ENCODE measurements around the gene RASL12. TPM values are rescaled to one million over a fixed set of nuclear protein-coding genes. Genes with fewer than 3 reads are reported as not detected.

RASL12 gene
- total and polyA plus RNA-seq, 2 donors (not counting 1 experiment from before 2014, with no cell fraction given): not detected

DNA sequence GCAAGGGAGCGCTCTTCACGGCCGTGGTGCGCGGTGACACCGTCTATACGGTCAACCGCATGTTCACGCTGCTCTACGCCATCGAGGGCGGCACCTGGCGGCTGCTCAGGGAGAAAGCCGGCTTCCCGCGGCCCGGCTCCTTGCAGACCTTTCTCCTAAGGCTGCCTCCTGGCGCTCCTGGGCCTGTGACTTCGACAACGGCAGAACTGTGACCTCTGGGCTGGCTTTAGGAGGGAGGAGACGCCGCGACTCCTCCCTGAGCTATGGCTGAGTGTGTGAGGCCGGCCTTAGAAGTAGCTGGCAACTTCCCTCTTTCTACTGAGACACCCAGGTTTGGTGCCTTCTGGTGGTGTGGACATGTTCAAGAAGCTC is 10.2 kb upstream of the RASL12 start:
- H3K4me1 Mint-ChIP-seq: peaks cover 9% of the 10 kb centered on the region
- peak overlapping the region; percentile 70 for H2AFZ ChIP-seq (ENCODE audit: insufficient read depth, low read depth, low read length, poor library complexity, severe bottlenecking)
- 15% methylated on average over 20 of the region's 24 CpGs for WGBS (ENCODE audit: insufficient coverage)
- H3K9me3 Mint-ChIP-seq (ENCODE audit: insufficient read depth): no peaks in the 10 kb centered on the region
- H4K20me1 ChIP-seq (ENCODE audit: control insufficient read depth, insufficient read depth, low read length, poor library complexity, severe bottlenecking): no peaks in the 10 kb centered on the region
- TF ChIP-seq CTCF (IDR thresholded peaks at IDR 0.05): peak; percentile 17
- no peak for TF ChIP-seq EZH2 (IDR thresholded peaks at IDR 0.05; ENCODE audit: borderline replicate concordance, insufficient read depth, low read depth, low read length, poor library complexity, severe bottlenecking)
- intact Hi-C loops (cut with micrococcal nuclease): loop anchor here (1.0 kb wide), 1 partner anchor 45 kb away; no protein-coding TSS in a partner anchor
- peaks cover 49% of the 10 kb centered on the region for H3K27me3 Mint-ChIP-seq
- H3K36me3 ChIP-seq (replicated peaks in 1 of 2; ENCODE audit: control extremely low read depth in 1 of 2, control insufficient read depth in 1 of 2, extremely low read depth in 1 of 2, insufficient read depth in 2 of 2, low read length in 1 of 2): no peaks in the 10 kb centered on the region
- peak; percentile 62 for DNase-seq
- no peaks in the 10 kb centered on the region for H3K79me2 ChIP-seq (ENCODE audit: control insufficient read depth, insufficient read depth, low read length)
- ATAC-seq (ENCODE audit: low read depth): no peak
- H3K27ac Mint-ChIP-seq: no peak overlapping the region
- peaks cover 0 to 8% (median 0%) of the 10 kb centered on the region in 3 donors for H3K9me3 ChIP-seq (ENCODE audit: control extremely low read depth in 1 of 3, control insufficient read depth in 2 of 3, insufficient read depth in 1 of 3, low read length in 2 of 3)
- peak overlapping the region in 3 of 5 experiments; percentile 23 to 24 (median 24) for H3K4me3 ChIP-seq (ENCODE audit: control extremely low read depth in 1 of 5, extremely low read depth in 1 of 5, insufficient read depth in 1 of 5, low read depth in 2 of 5, low read length in 4 of 5)
- CTCF ChIA-PET: interaction anchor here (0.7 to 4.1 kb wide), 7 partner anchors 9 to 546 kb away, joined by 3 to 19 read pairs (median 7); no protein-coding TSS in a partner anchor
- peak overlapping the region; percentile 63 for H3K4me3 Mint-ChIP-seq
- peaks cover 0 to 34% (median 8%) of the 10 kb centered on the region in 4 experiments for H3K27me3 ChIP-seq (replicated peaks in 1 of 4; ENCODE audit: control extremely low read depth in 1 of 4, control insufficient read depth in 3 of 4, insufficient read depth in 4 of 4, low read length in 3 of 4)
- no peak overlapping the region for H3K27ac ChIP-seq (ENCODE audit: low read length in 2 of 2)
- peaks cover 0 to 6% of the 10 kb centered on the region in 2 donors for H3K4me1 ChIP-seq (ENCODE audit: control insufficient read depth in 2 of 2, insufficient read depth in 2 of 2, low read length in 2 of 2)
- POLR2A ChIA-PET: no interaction called here
- H3K9ac ChIP-seq (ENCODE audit: low read length): peak overlapping the region; percentile 27
- peak overlapping the region; percentile 65 for H3K4me2 ChIP-seq (replicated peaks; ENCODE audit: low read depth, low read length, poor library complexity, severe bottlenecking)

GRCh38 chr15:65077291-65077980 is 9.6 kb upstream of the RASL12 start:
- peaks cover 43% of the 10 kb centered on the region for H3K27me3 Mint-ChIP-seq
- CTCF ChIA-PET: interaction anchor here (0.7 to 4.1 kb wide), 4 partner anchors 10 to 545 kb away, joined by 3 to 19 read pairs (median 9); no protein-coding TSS in a partner anchor
- POLR2A ChIA-PET: no interaction called here

More at GRCh38 chr15:65077291-65077980, 9.6 kb upstream of the RASL12 start:
- DNase-seq (no peak), ATAC-seq (ENCODE audit: low read depth) (no peak)
- Histone ChIP-seq H3K79me2 (ENCODE audit: control insufficient read depth, insufficient read depth, low read length) (no peaks in the 10 kb centered on the region), H3K4me2 (replicated peaks; ENCODE audit: low read depth, low read length, poor library complexity, severe bottlenecking) (peak overlapping the region; percentile 65), H3K4me3 (ENCODE audit: control extremely low read depth in 1 of 5, extremely low read depth in 1 of 5, insufficient read depth in 1 of 5, low read depth in 2 of 5, low read length in 4 of 5) (peak overlapping the region in 1 of 5 experiments; percentile 23), H3K9ac (ENCODE audit: low read length) (no peak overlapping the region), H3K4me1 (ENCODE audit: control insufficient read depth in 2 of 2, insufficient read depth in 2 of 2, low read length in 2 of 2) (peaks cover 0 to 6% of the 10 kb centered on the region in 2 donors), H3K27me3 (replicated peaks in 1 of 4; ENCODE audit: control extremely low read depth in 1 of 4, control insufficient read depth in 3 of 4, insufficient read depth in 4 of 4, low read length in 3 of 4) (peaks cover 0 to 30% (median 7%) of the 10 kb centered on the region in 4 experiments), H3K36me3 (replicated peaks in 1 of 2; ENCODE audit: control extremely low read depth in 1 of 2, control insufficient read depth in 1 of 2, extremely low read depth in 1 of 2, insufficient read depth in 2 of 2, low read length in 1 of 2) (no peaks in the 10 kb centered on the region), H4K20me1 (ENCODE audit: control insufficient read depth, insufficient read depth, low read length, poor library complexity, severe bottlenecking) (no peaks in the 10 kb centered on the region), H3K9me3 (ENCODE audit: control extremely low read depth in 1 of 3, control insufficient read depth in 2 of 3, insufficient read depth in 1 of 3, low read length in 2 of 3) (peaks cover 0 to 8% (median 0%) of the 10 kb centered on the region in 3 donors), H3K27ac (ENCODE audit: low read length in 2 of 2) (no peak overlapping the region), H2AFZ (ENCODE audit: insufficient read depth, low read depth, low read length, poor library complexity, severe bottlenecking) (peak overlapping the region; percentile 70)
- Mint-ChIP-seq H3K27ac (no peak overlapping the region), H3K4me3 (peak overlapping the region; percentile 63), H3K4me1 (peaks cover 9% of the 10 kb centered on the region), H3K9me3 (ENCODE audit: insufficient read depth) (no peaks in the 10 kb centered on the region)
- WGBS (ENCODE audit: insufficient coverage): 76% methylated on average over 85 of the region's 85 CpGs
- TF ChIP-seq EZH2 (IDR thresholded peaks at IDR 0.05; ENCODE audit: borderline replicate concordance, insufficient read depth, low read depth, low read length, poor library complexity, severe bottlenecking) (no peak), CTCF (IDR thresholded peaks at IDR 0.05) (no peak)
- intact Hi-C loops (cut with micrococcal nuclease): no loop called here

Data from B cell (primary cell).